NCI-H1436 treated with DMSO at 0.1 percent for 48 hours (cell line): Measurements from ENCODE around the gene ATP2B3.

Experiments used
- DNase-seq: peaks from one replicate; lab custom pipeline; 2025; lab: John Stamatoyannopoulos, UW

ATP2B3 gene

DNA sequence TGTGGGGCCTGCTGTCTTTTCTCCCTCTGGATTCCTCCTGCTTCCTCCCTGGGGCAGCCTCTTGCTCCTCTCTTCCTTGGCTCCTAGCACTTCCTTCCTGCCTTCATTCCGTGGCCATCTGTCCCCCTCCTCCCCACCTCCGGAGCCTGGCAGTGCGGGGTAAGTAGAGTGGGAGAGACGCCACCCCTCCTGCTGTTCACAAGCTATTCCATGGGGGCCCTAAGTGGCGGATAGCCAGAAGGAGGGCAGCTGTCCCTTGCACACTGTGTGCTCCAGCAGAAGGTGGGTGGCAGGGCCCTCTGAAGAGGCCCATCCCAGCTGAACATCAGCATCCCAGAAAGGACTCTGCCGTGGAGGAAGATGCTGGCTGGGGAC is 54.1 kb downstream of the ATP2B3 start:
- DNase-seq: no peak

DNA sequence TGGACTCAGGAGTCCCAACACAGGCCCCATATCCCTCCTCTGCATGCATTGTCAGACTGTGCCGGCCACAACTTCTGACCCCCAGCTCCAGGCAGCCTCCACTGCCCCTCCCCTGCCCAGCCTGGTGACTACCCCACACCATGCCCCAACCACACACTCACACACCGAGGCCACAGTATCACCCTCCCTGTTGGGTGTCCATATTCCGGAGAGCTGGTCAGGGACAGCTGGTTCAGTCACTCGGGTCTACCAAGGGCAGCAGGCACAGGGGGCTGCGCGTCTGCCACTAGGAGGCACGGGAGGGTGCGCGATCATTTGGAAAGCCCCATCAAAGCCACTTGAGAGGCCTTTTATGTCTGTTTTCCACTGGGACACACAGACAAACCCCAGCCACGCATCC is 55.2 kb downstream of the ATP2B3 start:
- no peak for DNase-seq

DNA sequence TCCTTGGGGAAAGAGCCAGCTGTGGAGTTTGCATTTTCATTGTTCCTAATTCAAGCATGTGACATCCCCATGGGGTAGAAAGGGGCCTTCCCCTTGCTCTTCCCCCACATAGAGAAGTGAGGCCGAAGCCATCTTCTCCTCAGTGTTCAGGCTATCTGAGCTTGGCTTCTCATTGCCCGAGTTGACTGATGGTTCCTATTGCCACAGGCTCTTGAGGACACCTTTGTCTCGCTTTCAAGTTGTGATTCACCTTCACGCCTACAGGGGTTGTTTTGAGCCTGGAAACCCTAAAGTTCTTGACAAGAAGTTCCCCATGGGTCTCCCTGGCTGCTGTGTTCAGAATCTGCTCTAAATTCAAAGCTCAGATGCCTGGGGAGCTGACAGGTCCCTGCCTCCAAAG is 56.5 kb downstream of the ATP2B3 start:
- DNase-seq: no peak

DNA sequence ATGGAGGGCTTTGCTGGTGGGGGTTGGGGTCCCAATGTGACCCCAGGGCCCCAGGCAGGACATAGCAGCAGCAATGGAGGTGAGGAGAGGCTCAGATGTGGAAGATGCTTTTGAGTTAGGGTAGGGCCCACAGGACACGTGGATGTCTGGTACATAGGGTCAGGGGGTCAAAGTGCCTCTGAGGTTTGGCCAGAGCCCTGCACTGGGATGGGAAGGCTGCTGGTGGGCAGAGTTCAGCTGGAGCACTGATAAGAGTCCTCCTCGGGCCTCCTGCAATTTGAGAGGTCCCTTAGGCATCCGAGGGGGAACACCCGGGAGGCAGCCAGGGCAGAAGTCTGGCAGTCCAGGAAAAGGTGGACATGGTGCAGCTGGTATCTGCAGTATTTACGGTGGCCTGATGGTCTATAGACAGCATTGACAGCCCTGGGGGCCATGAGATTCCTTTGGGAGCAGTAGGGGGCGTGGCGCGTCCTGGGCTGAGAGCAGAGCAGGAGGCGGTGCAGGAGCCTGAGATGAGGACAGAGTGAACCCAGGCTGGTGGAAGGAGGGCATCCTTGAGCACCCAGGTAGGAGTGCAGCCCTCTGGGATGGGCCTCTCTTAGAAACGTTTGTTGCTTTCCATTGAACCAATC is 58.9 kb downstream of the ATP2B3 start:
- no peak for DNase-seq

DNA sequence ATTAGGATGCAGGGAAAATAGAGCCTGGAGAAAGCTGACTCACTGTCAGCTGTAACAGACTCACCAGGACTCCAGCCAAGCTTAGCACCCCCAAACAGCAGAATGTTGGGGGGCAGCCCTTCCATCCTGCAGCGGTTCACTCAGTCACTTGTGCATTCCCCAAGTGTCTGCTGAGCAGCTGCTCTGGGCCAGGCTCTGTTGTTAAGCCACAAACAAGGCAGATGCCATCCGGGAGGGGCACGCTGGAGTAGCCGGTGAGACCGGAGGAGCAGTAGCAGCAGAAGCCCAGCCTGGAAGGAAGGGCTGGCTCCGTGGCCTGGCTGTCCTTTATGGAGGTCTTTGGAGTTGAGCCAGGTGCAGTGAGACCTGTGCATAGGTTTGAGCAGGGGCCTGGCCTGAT is 59.5 kb downstream of the ATP2B3 start:
- no peak for DNase-seq

DNA sequence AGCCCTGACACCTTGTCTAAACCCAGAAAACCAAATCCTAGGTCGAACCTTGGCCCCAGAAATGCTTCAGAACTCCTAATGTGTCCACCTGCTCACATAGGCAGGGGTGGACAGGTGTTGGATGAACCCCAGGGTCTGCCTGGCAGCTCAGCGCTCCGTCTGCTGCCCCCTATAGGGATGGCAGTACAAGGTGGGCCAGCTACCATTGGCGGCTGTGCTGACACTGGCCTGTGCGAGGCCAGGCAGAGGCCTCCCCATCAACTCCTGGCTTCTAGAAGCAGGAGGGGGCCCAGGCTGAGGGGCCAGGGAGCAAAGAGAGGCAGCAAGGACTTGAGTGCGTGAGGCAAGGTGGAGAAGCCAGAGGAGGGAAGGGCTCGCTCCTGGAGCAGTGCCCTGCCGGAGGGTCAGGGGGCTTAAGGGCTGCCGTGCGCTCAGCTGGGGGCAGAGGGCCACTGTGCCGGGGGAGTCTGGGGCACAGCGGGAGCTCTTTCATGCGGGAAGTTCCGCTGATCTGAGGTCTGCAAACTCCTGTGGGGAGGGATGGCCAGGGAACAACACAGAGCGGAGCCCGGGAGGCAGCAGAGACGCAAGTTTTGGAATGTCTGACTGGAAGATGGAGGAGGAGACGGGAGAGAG is 60.9 kb downstream of the ATP2B3 start:
- DNase-seq: no peak

DNA sequence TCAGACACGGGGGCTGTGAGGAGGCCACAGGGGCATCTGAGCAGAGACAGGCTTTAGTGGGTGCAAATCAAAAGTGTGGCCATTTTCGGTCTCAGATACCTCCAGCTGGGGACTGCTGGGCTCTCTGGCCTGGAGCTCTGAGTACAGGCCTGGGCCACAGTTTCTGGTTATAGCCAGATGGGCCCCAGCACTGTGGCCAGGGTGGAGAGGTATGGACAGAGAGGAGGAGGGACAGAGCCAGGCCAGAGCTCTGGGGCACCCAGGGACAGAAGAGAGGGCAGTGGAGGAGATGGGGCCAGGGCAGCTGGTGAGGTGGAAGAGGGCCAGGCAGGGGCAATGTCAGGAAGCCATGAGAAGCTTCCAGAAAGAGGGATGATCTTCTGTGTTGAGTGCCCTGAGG is 61.4 kb downstream of the ATP2B3 start:
- DNase-seq: no peak

DNA sequence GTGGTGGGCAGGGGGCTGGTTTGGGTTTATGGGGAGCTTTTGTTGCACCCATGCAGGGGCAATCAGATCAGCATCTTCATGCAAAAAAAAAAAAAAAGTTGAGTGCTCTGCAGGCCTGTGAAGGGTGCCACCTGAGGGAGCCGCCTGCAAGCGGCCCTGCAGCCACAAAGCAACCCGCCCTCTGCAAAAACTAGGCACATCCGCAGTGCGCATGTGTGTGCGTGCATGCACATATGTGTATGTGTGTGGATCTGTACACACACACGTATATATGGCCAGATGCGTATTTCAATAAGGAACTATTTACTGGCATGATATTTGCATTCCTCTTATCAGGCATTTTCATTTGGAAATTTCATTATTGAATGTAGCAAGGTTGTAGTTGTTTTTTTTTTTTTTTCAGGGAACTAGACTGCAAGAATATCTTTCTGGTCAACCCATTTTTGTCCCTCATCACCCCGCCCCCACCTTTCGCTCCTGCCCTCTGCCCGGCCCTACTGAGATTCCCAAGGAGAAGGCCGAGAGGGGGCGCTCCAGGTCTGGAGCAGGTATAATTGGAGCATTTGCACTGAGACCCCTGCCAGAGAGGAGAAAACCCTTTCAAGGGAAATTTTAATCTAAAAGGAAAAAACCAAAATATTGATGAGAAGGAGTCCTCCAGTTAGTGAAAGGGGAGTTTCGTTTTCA is 63.4 kb downstream of the ATP2B3 start:
- no peak for DNase-seq

DNA sequence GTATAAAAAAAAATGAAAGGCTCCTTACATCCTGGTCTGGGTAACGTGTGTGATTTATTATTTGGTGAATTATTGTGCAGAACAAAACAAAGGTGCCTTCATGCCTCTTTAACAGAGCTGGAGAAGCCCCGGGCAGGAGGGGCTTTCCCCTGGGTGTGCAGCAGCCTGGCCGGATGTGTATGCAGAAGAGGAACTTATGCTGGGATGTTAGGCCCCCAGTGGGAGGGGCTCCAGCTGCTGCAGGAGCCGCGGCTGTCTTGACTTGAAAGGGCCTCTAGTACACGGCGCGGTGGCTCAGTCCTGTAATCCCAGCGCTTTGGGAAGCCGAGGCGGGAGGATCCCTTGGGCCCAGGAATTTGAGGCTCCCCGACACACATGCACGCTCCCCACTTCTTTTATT is 65.5 kb downstream of the ATP2B3 start:
- no peak for DNase-seq

DNA sequence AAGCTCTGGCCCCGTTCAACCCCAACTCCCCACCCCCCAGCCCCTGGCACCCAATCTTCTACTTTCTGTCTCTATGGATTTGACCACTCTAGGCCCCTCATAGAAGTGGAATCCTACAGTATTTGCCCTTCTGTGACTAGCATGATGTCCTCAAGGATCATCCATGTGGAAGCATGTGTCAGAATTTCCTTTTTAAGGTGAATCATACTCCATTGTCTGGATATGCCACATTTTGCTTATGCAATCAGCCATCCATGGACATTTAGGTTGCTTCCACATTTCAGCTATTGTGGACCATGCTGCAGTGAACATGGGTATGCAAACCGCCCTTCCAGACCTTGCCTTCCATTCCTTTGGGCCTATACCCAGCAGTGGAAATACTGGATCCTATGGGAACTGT is 66.0 kb downstream of the ATP2B3 start:
- DNase-seq: no peak

DNA sequence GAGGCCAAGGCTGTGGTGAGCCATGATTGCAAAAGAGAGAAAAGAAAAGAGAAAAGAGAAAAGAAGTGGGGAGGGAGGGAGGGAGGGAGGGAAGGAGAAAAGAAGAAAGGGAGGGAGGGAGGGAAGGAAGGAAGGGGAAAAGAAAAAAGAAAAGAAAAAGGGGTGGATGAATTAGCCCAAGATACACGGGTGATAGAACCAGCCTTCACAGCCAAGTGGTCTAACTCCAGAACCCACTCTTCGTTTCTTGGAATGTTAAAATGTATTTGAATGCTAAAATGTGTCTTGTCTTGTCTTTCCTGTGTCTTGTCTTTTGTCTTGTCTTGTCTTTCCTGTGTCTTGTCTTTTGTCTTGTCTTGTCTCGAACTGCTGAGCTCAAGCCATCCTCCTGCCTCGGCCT is 68.4 kb downstream of the ATP2B3 start:
- DNase-seq: no peak

DNA sequence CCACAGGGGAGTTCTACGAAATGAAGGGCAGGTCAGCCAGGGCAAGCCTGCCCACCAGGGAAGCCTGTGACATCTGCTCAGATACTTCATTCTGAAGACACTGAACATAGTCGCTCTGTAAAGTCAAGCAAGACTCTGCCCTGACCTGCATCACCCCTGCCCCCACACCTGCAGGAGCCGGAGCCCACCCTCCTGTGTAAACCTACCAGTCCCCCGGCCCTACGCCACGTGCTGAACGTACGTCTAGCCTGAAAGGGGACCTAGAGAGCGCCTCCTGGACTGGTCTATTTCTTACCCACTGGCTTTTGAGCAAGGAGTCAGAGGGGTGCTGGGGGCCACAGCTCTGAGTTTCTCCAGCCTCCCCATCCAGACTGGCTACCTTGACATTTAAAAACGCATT is 69.9 kb downstream of the ATP2B3 start:
- no peak for DNase-seq

DNA sequence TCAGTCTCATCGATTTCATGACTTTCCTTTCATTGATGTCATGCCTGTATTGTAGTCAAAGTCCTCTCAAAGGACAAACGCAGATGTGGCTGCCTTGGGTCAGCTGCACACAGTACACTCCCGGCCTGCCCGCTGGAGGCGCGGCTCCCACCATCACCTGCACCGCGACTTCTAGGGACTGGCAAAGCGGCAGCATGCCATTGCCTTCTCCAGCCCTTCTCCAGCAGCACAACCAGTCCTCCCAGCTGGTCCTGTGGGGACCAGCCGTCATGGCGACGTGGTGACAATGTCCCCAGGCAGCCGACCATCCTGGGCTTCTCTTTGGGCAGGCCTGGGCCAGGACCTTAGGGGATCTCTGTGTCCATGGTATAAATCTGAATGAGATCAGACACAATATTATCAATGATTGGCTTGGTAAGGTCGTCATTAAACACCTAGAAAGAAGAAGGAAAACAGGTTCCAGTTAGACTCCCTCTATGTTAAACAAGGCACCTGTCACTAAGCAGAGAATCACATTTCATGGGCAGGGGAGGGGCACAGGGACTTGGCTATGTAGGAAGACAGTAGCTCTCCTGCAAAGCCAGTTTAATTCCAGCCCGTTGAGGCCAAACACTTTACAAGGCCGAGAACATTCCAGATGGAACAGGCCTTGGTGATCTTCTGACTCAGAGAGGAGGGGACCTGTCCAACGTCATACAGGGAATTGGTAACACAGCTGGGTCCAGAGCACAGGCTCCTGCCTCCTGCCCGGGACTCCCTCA is 70.8 kb downstream of the ATP2B3 start:
- no peak for DNase-seq

DNA sequence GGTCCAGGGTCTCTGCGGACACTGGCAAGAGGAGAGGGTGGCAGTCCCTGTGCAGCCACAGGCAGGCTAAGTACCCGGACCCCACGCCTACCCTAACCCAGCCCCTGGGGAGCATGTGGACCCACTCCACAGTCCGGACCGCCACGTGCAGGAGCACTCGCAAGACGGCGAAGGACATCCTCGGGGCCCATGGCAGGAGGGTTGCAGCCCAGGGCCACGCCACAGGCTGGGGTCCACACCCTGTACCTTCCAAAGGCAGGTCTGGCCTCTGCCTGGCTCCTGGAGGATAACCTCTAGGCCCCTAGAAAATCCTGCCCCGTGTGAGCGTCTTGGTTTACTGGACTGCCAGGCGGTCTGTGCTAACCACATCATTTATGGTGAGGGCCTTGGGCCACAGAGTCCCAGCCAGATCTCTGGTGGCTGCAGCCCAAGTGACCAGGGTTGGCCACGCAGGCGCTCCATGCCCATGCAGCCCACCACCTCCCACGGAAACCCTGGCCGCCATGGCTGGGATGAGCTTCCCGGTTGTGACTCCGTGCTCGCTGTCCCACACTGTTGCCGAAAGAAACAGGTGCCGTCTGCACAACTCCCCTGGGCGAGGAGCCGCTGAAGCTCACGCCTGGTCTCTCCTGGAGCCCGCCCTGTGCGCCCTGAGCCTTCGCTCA is 71.5 kb downstream of the ATP2B3 start:
- no peak for DNase-seq

DNA sequence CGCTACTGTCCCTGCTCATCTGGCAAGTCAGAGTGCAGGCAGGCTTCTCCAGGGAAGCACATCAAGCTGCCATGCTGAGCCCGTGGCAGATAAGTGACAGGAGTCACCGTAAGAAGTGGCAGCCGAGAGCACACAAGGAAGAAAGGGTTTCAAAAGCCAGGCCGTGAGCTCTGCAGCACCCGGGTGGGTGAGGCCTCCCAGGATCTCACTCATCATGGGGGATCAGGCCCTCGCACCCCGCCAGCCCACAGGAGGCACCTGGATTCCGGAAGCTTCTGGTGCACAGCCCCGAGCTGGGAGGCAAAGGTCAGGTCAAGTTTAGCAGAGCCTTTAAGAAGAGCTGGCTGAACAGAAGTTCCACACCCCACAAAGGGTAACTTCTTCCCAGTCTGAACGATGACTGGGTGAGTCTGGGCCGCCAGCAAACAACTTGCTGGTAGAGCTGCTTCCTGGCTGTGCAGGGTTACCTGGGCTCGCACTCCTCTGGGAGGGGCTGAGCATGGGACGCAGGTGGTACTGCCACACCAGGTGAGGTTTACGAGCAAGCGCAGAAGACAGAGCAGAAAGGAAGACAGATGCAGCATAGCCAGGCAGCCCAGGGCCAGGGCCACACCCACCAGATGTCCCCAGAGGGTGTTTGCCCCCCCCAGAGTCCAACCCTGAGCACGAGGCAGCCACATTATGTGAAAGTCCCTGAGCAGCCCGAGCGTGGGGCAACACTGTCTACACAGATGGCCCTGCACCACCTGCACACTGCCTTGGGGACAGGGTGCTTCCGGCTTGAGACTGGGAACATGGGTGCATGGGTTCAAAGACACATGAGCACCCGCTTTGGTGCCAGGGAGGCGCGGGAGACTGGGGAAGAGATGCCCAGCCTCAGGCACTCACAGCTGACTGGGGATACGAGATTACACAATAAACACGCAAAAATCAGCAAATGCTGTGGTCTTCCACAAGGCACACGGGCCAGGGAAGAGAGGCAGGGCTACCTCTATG is 73.8 kb downstream of the ATP2B3 start:
- DNase-seq: no peak

DNA sequence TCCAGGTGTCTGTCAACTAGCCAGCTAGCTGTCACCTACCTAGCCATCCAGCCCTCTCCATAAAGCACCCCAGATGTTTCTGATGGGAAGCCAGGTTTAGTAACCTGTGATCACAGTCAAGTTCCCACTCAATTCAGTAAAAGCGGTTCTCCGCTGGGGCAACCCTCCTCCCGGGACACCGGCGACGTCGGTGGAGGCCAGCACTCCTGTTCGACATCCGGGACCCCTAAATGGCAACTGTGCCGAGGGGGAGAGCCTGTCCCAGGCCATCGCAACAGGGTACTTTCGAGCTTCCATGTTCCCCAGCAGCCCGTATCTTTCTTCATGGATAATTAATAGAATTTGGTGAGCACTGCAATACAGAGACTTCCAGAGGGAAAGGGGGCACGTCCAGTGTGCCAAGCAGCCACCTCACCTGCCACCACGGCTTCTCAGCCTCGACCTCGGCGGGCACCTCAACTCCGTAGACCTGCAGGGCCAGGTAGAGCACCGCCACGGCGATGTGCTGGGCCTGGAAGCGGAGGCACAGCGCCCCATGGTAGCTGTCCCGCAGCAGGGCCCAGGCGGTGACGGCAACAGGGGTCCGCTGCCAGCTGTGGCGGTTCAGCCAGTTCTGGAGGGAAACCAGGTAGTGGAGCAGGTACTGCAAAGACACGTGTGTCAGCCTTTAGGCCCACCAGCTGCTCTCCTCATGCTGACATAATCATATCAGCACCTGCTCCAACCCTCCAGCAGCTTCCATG is 74.8 kb downstream of the ATP2B3 start:
- DNase-seq: no peak

DNA sequence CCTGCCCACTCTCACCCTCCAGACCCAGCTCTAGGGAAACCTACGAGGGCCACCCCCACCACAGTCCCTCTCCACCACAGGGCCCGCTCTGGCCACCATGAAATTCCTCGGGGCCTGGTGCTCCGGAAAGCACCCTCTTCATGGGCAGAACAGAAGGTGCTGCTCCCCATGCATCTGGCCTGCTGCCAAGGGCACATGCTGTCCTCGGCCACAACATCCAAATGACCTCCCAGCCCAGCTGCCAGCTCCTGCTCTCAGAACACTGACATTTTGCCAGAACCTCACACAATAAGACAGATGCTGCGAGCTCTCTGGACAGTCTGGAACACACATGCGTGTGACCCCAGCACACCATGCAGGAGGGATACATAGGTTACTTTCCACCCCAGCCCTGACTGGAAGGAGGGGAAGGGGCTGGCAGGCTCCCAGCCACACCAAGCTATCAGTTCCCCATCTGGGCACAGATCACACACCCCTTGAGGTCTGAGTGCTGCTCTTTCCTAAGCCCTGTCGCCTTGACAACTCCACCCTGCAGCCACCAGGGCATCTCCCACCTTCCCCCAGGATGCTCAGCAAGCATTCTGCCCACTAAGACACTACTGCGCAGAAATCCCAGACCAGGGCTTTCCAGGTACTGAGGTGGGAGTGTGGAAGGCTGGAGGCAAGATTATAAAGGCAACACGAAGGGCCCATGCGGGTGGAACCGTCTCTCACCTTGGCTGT is 75.7 kb downstream of the ATP2B3 start:
- DNase-seq: no peak

DNA sequence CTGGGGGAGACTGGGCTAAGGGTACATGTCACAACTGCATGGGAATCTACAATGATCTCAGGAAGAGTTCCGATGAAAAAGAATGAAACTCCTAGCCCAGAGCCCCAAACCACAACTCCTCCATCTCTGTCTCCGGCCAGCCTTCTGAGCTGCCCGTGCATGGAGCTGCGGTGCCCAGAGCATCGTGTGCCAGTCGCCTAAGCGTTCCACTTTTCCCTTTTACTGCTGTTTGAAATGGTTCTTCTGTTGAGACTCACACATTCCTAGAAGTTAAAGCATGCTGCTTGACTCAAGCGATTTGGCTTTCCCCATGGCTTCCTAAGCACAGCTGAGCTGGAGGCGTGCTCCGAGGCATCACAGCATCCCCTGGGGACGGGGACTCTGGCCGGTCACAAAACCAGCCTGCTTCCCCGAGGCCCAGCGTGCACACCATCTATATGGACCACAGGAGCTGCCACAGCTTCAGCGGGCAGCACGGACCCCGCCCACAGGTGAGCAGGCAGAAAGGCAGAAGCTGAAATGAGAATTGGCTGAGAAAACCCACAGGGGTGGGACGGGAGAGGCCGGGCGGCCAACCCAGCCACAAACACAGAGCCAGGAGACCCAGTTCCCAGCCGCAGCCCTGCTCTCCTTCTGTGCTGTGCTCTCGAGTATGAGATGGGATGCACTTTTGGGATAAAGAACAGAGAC is 76.5 kb downstream of the ATP2B3 start:
- DNase-seq: no peak

DNA sequence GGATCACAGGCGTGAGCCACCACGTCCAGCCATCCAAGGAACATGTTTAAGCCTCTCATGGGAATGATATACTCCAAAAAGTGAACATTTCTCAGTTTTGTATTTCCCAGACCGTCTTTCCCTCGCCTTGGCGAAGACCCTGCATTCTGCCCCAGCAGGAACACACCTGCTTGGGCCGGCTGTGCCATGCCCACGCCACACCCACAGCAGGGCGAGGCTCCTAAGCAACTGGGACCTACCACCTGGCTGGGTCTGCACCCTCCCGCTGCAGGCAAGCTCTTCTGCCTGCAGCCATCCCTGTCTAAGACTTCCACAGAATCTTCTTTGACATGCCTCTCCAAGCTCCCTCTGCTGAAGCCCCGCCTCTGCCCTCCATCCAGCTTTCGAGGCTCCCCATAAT is 77.9 kb downstream of the ATP2B3 start:
- no peak for DNase-seq
